Erythroblast (primary cell): ENCODE data around the gene TMEM134.

Source experiments
- GATA1 ChIP-seq: IDR thresholded peaks from 2 replicates; pipeline ENCODE4 v1.6.1; 2011; ENCODE audit warnings: low read depth, mild to moderate bottlenecking, control low read depth, low read length, moderate library complexity
- POLR2A ChIP-seq: IDR thresholded peaks from 2 replicates; pipeline ENCODE4 v1.6.1; 2011; ENCODE audit warnings: mild to moderate bottlenecking, low read length

GRCh38 chr11:67468759-67469507 lies at the start of gene TMEM134:
- TF ChIP-seq POLR2A = peak; percentile 76
- TF ChIP-seq GATA1 = no peak
